K562 (cell line): ENCODE measurements around the gene NUPR1. TPM values are rescaled to one million over a fixed set of nuclear protein-coding genes. Genes with fewer than 3 reads are reported as not detected.

ENCODE experiments used
- ATAC-seq: fragments of 200-7000 bp; cut with Tn5 transposase; 3 replicates; pipeline ENCODE4 v1.9.1; 2020; ENCODE audit warnings: moderate library complexity
- BruUV-seq: library from RNA; stranded (reverse); fragments of 400-500 nt; replicated peaks from 2 replicates; lab custom pipeline; 2021; lab: Mats Ljungman, UMichigan
- CTCF ChIA-PET: fragments of 300-600 bp; formaldehyde crosslinking; extraction: SDS; loops from one replicate; lab custom pipeline; 2021; ENCODE audit warnings: low intra/inter-chr PET ratio; lab: Yijun Ruan, JAX
- POLR2A ChIA-PET: fragments of 300-600, 350-650 bp; sonication (Branson Sonifier 250); formaldehyde crosslinking; extraction: SDS; loops from one replicate; lab custom pipeline; 2021; ENCODE audit warnings: antibody characterized with exemption, inconsistent platforms; lab: Yijun Ruan, JAX
- DNase-seq, 4 experiments: peaks; one replicate each; pipeline versions ENCODE4 v3.0.0 to v3.0.0-alpha.2; 2011 to 2018; ENCODE audit warnings: low spot score in 3 of 4, mixed read lengths in 3 of 4; ENCODE audit errors: extremely low read depth in 1 of 4
- FAIRE-seq: peaks from 2 replicates; lab custom pipeline; 2011; peaks lifted over from hg19 to GRCh38; lab: Jason Lieb, UNC
- H2AFZ ChIP-seq: 2 replicates; pipeline ENCODE4 v1.6.0; 2011; ENCODE audit warnings: low read depth, low read length, control low read depth, inconsistent platforms
- H3K27ac ChIP-seq: fragments of 200-600 bp; 3 replicates; pipeline ENCODE4 v1.8.0; 2011; ENCODE audit warnings: low read depth, mild to moderate bottlenecking, control low read depth, inconsistent platforms, low read length, moderate library complexity, mixed read lengths; ENCODE audit errors: extremely low read depth
- H3K27me3 ChIP-seq, 2 experiments: fragments of 300-600 bp in 1 of 2; 2 replicates in 1 of 2; 3 replicates in 1 of 2; pipeline versions ENCODE4 v1.6.0 to v1.8.0; 2011; ENCODE audit warnings: inconsistent platforms in 2 of 2, low read length in 2 of 2, mild to moderate bottlenecking in 1 of 2, mixed read lengths in 1 of 2, moderate library complexity in 1 of 2; ENCODE audit not compliant: control insufficient read depth in 2 of 2, insufficient read depth in 2 of 2
- H3K36me3 ChIP-seq: fragments of 300-600 bp; 3 replicates; pipeline ENCODE4 v1.8.0; 2011; ENCODE audit warnings: mild to moderate bottlenecking, low read length, inconsistent platforms; ENCODE audit not compliant: control insufficient read depth, insufficient read depth
- H3K4me1 ChIP-seq, 2 experiments: fragments of 200-600 bp in 1 of 2; replicated peaks in 1 of 2; 2 replicates in 1 of 2; 3 replicates in 1 of 2; pipeline versions ENCODE4 v1.5.1 to v1.8.0; 2011; ENCODE audit warnings: inconsistent platforms in 2 of 2, low read length in 2 of 2, mild to moderate bottlenecking in 1 of 2, mixed read lengths in 1 of 2, moderate library complexity in 1 of 2; ENCODE audit not compliant: control insufficient read depth in 2 of 2, insufficient read depth in 2 of 2
- H3K4me2 ChIP-seq: 2 replicates; pipeline ENCODE4 v1.6.1; 2011; ENCODE audit warnings: low read length, control low read depth, inconsistent platforms, mixed read lengths; ENCODE audit not compliant: insufficient read depth
- H3K4me3 ChIP-seq: fragments of 200-600 bp; sonication (generic), shearing (Covaris generic); 2 replicates; pipeline ENCODE4 v1.5.1; 2016; ENCODE audit warnings: control low read depth, inconsistent platforms
- H3K79me2 ChIP-seq: fragments of 200-600 bp; 3 replicates; pipeline ENCODE4 v1.8.0; 2011; ENCODE audit warnings: low read length, inconsistent platforms; ENCODE audit not compliant: control insufficient read depth, insufficient read depth
- H3K9ac ChIP-seq, 2 experiments: 2 replicates each; pipeline versions ENCODE4 v1.6.0 to v1.6.1; 2011; ENCODE audit warnings: low read depth in 2 of 2, low read length in 2 of 2, control low read depth in 1 of 2, inconsistent platforms in 1 of 2, mild to moderate bottlenecking in 1 of 2, mixed read lengths in 1 of 2; ENCODE audit not compliant: insufficient read depth in 1 of 2
- H3K9me1 ChIP-seq: one replicate; pipeline ENCODE4 v1.6.0; 2011; ENCODE audit warnings: inconsistent platforms, mild to moderate bottlenecking, low read length, moderate library complexity; ENCODE audit not compliant: control insufficient read depth, insufficient read depth
- H3K9me3 ChIP-seq: replicated peaks from 2 replicates; pipeline ENCODE4 v1.5.1; 2011; ENCODE audit warnings: low read depth, low read length, inconsistent platforms; ENCODE audit not compliant: control insufficient read depth, insufficient read depth
- H4K20me1 ChIP-seq: replicated peaks from 2 replicates; pipeline ENCODE4 v1.6.1; 2011; ENCODE audit warnings: low read length, inconsistent platforms, mixed read lengths; ENCODE audit not compliant: control insufficient read depth, insufficient read depth
- ELF1 ChIP-seq: fragments of 200-800 bp; sonication (Bioruptor generic); IDR thresholded peaks from 2 replicates; pipeline ENCODE4 v1.6.1; 2016; ENCODE audit warnings: missing genetic modification characterization, missing compliant biosample characterization
- NR2C1 ChIP-seq, 2 experiments: fragments of 450-650 bp; IDR thresholded peaks; 2 replicates each; pipeline ENCODE4 v1.6.1; 2017; ENCODE audit warnings: mild to moderate bottlenecking in 2 of 2, antibody characterized with exemption in 1 of 2, inconsistent platforms in 1 of 2, missing compliant biosample characterization in 1 of 2, missing genetic modification characterization in 1 of 2
- ZNF311 ChIP-seq: fragments of 250-450 bp; sonication (Bioruptor Pico); IDR thresholded peaks from 2 replicates; pipeline ENCODE4 v1.4.0; 2020; ENCODE audit warnings: mild to moderate bottlenecking, moderate library complexity
- WGBS: fragments of 100-300 bp; shearing (Covaris generic); methylation state at CpG from one replicate; pipeline ENCODE4 v1.1.6; 2016; ENCODE audit warnings: low coverage, mixed read lengths; ENCODE audit not compliant: insufficient coverage; ENCODE audit errors: missing lambda C conversion rate; 5-methylcytosine and 5-hydroxymethylcytosine counted together
- in situ Hi-C: fragments of 300-500 bp; cut with MboI; formaldehyde crosslinking; loops from 4 replicates; pipeline ENCODE4 v1.15.0; 2018; ENCODE audit warnings: inconsistent platforms, mixed read lengths
- intact Hi-C: fragments of 100-400 bp; cut with micrococcal nuclease; formaldehyde crosslinking; loops from 2 replicates; pipeline ENCODE4 v1.14.2; 2022
- polyA plus RNA-seq, 8 experiments: library from polyadenylated mRNA; depleted of rRNA in 4 of 8; stranded (reverse) in 5 of 8; unstranded in 3 of 8; fragments of >200 nt; fragmentation: Nextera tagmentation in 2 of 8; fragmentation: Illumina TruSeq in 1 of 8; extraction: Ambion mirVana in 2 of 8; extraction: Trizol in 1 of 8; gene quantifications; 2 replicates each; pipeline versions ENCODE4 v1.2.1 to v1.2.3, GENCODE V29; 2011 to 2014; ENCODE audit warnings: inconsistent platforms in 1 of 8, missing spikeins in 1 of 8
- total RNA-seq, 7 experiments: library from RNA; depleted of rRNA in 6 of 7; stranded (reverse); fragments of >200 nt in 6 of 7; fragmentation: Illumina TruSeq in 2 of 7; extraction: Trizol in 2 of 7; gene quantifications; 2 replicates each; pipeline versions ENCODE4 v1.2.1 to v1.2.3, GENCODE V29; 2011 to 2021; ENCODE audit warnings: low replicate concordance in 1 of 7
- TF ChIP-seq, protein P1 (sequence below): fragments of 450-650 bp; formaldehyde crosslinking; IDR thresholded peaks from 2 replicates; pipeline ENCODE4 v1.4.0; 2020; ENCODE audit warnings: mild to moderate bottlenecking, moderate library complexity
- TF ChIP-seq, protein P2 (sequence below): IDR thresholded peaks from 2 replicates; pipeline ENCODE4 v1.6.1; 2016; ENCODE audit warnings: missing genetic modification characterization, missing compliant biosample characterization

Gene NUPR1
- total and polyA plus RNA-seq, 9 of the 15 experiments (the other 6 are each of a cell fraction or from before 2014, with no cell fraction given): 0.07 to 1.5 (median 0.27) TPM

DNA sequence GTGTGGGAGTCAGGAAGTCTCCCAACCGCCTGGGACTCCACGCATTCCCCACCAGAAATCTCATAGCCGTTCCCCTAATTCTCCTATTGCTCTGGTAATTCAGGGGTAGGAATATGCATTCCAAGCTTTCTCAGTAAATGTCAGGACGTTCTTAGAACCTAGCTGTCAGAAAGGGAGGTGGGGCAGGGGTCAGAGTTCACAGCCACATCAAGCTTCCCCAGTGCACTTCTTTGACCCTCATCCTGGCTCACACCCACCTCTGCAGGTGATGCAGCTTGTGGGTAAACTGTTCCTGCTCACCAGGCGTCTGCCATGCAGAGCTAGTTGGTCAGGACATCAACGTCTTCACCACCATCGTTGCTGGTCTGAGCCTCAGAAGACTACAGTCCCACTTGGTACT, 18.1 kb downstream of the NUPR1 start:
- POLR2A ChIA-PET: interaction anchor here (0.7 kb wide), 1 partner anchor 9 kb away, joined by 3 read pairs; no protein-coding TSS in a partner anchor
- no TSS peak for BruUV-seq

DNA sequence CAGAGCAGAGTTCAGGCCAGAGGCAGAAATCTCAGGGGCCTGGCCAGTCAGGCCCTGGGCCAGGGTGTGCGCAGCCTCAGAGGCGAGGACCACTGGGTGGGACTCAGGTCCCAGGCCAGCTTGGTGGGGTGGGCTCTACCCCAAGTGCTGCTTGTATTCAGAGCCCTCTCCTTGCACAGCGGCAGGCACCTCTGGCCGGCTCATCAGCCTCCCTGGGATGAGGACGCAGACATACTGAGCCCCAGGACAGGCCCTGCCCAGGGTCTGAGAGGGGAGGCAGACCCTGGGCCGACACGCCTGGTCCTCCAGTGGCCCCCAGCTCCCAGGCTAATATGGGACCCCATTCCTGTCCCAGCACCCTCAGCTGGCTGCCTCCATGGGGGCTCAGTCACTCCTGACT, 24.5 kb downstream of the NUPR1 start:
- H3K36me3 ChIP-seq: no peaks in the 10 kb centered on the region
- H3K79me2 ChIP-seq: no peaks in the 10 kb centered on the region
- H3K9ac ChIP-seq: peak overlapping the region in 1 of 2 experiments; percentile 52; a peak in 1 of 4 replicates
- ChIA-PET CTCF (no interaction called here), POLR2A (no interaction called here)
- H4K20me1 ChIP-seq: no peaks in the 10 kb centered on the region
- H3K27ac ChIP-seq: no peak overlapping the region
- H3K4me3 ChIP-seq: no peak overlapping the region
- TF ChIP-seq ZNF311: no peak
- TF ChIP-seq, protein P1, sequence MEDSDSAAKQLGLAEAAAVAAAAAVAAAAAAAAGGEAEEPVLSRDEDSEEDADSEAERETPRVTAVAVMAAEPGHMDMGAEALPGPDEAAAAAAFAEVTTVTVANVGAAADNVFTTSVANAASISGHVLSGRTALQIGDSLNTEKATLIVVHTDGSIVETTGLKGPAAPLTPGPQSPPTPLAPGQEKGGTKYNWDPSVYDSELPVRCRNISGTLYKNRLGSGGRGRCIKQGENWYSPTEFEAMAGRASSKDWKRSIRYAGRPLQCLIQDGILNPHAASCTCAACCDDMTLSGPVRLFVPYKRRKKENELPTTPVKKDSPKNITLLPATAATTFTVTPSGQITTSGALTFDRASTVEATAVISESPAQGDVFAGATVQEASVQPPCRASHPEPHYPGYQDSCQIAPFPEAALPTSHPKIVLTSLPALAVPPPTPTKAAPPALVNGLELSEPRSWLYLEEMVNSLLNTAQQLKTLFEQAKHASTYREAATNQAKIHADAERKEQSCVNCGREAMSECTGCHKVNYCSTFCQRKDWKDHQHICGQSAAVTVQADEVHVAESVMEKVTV (CRISPR knock-in tag): no peak
- BruUV-seq: no TSS peak
- WGBS: 60% methylated on average over 7 of the region's 7 CpGs
- DNase-seq (no peak), ATAC-seq (no peak; the same call in 2 of the 3 replicates), FAIRE-seq (no peak)
- intact Hi-C loops (no loop called here), in situ Hi-C loops (no loop called here)
- peaks cover 0 to 4% of the 10 kb centered on the region in 2 experiments; a peak in 2 of 5 replicates for H3K4me1 ChIP-seq
- H3K9me3 ChIP-seq: no peaks in the 10 kb centered on the region
- H3K4me2 ChIP-seq: no peak overlapping the region
- H3K9me1 ChIP-seq: no peaks in the 10 kb centered on the region
- no peak overlapping the region for H2AFZ ChIP-seq
- no peaks in the 10 kb centered on the region; a peak in 1 of 5 replicates for H3K27me3 ChIP-seq

More for the DNA sequence above, 18.1 kb downstream of the NUPR1 start:
- no peaks in the 10 kb centered on the region for H3K9me3 ChIP-seq
- no peak overlapping the region for H3K4me2 ChIP-seq
- H3K79me2 ChIP-seq: no peaks in the 10 kb centered on the region
- ATAC-seq (no peak), FAIRE-seq (no peak), DNase-seq (no peak)
- in situ Hi-C loops (no loop called here), intact Hi-C loops (loop anchor here (10.0 kb wide), 1 partner anchor 246 kb away; no protein-coding TSS in a partner anchor)
- TF ChIP-seq NR2C1 (IDR thresholded peaks at IDR 0.05) (peak; percentile 48; the same call in 1 of the 2 replicates), NR2C1 (tag; IDR thresholded peaks at IDR 0.05) (peak; percentile 64), ELF1 (no peak)
- TF ChIP-seq, protein P2, sequence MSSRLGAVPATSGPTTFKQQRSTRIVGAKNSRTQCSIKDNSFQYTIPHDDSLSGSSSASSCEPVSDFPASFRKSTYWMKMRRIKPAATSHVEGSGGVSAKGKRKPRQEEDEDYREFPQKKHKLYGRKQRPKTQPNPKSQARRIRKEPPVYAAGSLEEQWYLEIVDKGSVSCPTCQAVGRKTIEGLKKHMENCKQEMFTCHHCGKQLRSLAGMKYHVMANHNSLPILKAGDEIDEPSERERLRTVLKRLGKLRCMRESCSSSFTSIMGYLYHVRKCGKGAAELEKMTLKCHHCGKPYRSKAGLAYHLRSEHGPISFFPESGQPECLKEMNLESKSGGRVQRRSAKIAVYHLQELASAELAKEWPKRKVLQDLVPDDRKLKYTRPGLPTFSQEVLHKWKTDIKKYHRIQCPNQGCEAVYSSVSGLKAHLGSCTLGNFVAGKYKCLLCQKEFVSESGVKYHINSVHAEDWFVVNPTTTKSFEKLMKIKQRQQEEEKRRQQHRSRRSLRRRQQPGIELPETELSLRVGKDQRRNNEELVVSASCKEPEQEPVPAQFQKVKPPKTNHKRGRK (tag): no peak
- H2AFZ ChIP-seq: no peak overlapping the region
- H3K4me3 ChIP-seq: no peak overlapping the region
- H4K20me1 ChIP-seq: no peaks in the 10 kb centered on the region
- CTCF ChIA-PET: no interaction called here
- WGBS: 47% methylated on average over 7 of the region's 7 CpGs
- H3K9me1 ChIP-seq: no peaks in the 10 kb centered on the region
- no peaks in the 10 kb centered on the region for H3K36me3 ChIP-seq
- peaks cover 0 to 6% of the 10 kb centered on the region in 2 experiments; a peak in 3 of 5 replicates for H3K4me1 ChIP-seq
- no peak overlapping the region; a peak in 1 of 4 replicates for H3K9ac ChIP-seq
- no peak overlapping the region for H3K27ac ChIP-seq
- no peaks in the 10 kb centered on the region; a peak in 1 of 5 replicates for H3K27me3 ChIP-seq
